ENCODE data around the gene MDM2.

The MDM2 gene

DNA sequence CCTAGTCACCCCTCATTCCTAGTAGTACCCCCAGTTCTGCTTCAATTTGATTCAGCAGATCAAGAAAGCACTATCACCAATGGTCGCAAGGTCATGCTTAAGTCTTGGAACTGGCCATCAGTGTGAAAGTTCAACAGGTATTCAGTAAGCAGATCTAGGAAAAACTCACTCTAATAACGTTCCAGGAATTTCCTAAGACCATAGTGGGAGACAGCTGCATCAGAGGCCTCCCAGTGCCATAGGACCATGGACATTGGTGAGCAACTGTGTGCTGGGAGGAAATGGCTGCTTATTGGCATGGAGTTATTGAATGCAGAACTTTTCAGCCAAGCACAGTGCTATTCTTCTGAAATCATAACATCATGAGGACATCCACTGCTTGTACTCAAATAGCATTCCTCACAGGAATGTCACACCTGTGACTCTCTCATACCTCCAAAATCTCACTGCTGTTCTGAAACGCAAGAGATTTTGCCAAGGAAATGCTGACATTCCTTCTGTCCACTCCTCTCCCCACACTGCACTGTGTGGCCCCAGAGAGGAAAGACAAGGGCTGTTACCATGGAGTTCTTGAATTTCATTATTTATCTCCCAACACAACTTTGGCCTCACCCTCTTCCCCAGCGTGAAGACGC is 30.9 kb upstream of the MDM2 start:
- Histone ChIP-seq H3K9me3 (replicated peaks; ENCODE audit: insufficient read depth, low read length) (no peaks in the 10 kb centered on the region), H3K79me2 (ENCODE audit: low read length) (no peaks in the 10 kb centered on the region), H3K36me3 (replicated peaks; ENCODE audit: insufficient read depth, low read length) (no peaks in the 10 kb centered on the region), H3K9me2 (replicated peaks; ENCODE audit: insufficient read depth, low read length) (no peaks in the 10 kb centered on the region), H3F3A (ENCODE audit: insufficient read depth, low read length) (peaks cover 18% of the 10 kb centered on the region), H4K20me1 (ENCODE audit: insufficient read depth, low read length) (no peaks in the 10 kb centered on the region), H3K4me1 (ENCODE audit: low read length) (peaks cover 19% of the 10 kb centered on the region), H3K27me3 (replicated peaks; ENCODE audit: insufficient read depth, low read length) (no peaks in the 10 kb centered on the region), H3K4me3 (ENCODE audit: low read length) (no peak overlapping the region), H3K9ac (ENCODE audit: low read length) (no peak overlapping the region), H3K27ac (ENCODE audit: low read length) (no peak overlapping the region), H2AFZ (ENCODE audit: low read length) (no peak overlapping the region), H3K4me2 (ENCODE audit: low read depth, low read length) (no peak overlapping the region)
- TF ChIP-seq, protein P1, sequence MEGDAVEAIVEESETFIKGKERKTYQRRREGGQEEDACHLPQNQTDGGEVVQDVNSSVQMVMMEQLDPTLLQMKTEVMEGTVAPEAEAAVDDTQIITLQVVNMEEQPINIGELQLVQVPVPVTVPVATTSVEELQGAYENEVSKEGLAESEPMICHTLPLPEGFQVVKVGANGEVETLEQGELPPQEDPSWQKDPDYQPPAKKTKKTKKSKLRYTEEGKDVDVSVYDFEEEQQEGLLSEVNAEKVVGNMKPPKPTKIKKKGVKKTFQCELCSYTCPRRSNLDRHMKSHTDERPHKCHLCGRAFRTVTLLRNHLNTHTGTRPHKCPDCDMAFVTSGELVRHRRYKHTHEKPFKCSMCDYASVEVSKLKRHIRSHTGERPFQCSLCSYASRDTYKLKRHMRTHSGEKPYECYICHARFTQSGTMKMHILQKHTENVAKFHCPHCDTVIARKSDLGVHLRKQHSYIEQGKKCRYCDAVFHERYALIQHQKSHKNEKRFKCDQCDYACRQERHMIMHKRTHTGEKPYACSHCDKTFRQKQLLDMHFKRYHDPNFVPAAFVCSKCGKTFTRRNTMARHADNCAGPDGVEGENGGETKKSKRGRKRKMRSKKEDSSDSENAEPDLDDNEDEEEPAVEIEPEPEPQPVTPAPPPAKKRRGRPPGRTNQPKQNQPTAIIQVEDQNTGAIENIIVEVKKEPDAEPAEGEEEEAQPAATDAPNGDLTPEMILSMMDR (IDR thresholded peaks at IDR 0.05; ENCODE audit: low read length), result no peak
- no peak for TF ChIP-seq EZH2 (optimal IDR thresholded peaks at IDR 0.05; ENCODE audit: low read depth, low read length)
- TF ChIP-seq EZH2phosphoT487 (IDR thresholded peaks at IDR 0.05; ENCODE audit: low read length), result no peak
- DNase-seq, result no peak

DNA sequence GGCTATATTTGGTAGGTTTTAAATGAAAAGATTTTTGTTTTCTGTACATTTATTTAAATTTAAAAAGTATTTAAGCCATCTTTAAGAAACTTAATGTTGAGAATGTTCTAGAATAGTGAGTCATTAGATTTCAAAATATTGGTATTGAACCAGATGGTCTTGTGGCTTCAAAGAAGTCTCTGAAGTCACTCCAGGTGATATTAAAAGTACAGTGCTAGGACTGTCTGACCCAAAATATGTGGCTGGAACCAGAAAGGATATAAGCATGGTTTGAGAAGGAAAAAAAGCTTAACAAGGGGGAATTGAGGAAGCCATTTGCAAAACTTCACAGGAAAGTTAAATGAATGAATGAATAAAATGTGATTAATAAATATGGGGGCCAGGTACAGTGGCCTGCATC is 28.7 kb upstream of the MDM2 start:
- no peak for TF ChIP-seq EZH2 (optimal IDR thresholded peaks at IDR 0.05; ENCODE audit: low read depth, low read length)
- TF ChIP-seq, protein P1 (IDR thresholded peaks at IDR 0.05; ENCODE audit: low read length), result no peak
- no peak for TF ChIP-seq EZH2phosphoT487 (IDR thresholded peaks at IDR 0.05; ENCODE audit: low read length)
- H3K4me2 ChIP-seq (ENCODE audit: low read depth, low read length), result no peak overlapping the region
- DNase-seq, result no peak

DNA sequence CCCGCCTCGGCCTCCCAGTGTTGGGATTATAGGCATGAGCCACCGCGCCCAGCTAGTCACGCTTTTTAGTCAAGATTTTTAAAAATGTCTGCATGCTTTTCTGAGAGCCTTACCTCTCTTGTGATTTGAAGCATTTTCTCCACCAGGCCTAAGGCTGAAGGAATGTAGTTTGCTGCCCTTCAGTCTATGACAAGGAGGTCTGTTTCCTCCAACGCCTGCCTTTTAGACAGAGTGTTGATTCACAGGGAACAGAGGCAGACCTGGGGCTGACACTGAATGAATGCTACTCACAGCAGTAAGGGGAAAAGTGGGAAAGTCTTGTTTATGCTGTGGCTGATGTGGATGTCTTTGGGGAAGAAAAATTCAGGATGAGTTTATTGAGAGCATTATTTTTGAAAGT is 27.2 kb upstream of the MDM2 start:
- no peak overlapping the region for H3K4me3 ChIP-seq (ENCODE audit: low read length)
- no peaks in the 10 kb centered on the region for H3F3A ChIP-seq (ENCODE audit: insufficient read depth, low read length)
- no peak for DNase-seq
- H4K20me1 ChIP-seq (ENCODE audit: insufficient read depth, low read length), result no peaks in the 10 kb centered on the region
- no peaks in the 10 kb centered on the region for H3K79me2 ChIP-seq (ENCODE audit: low read length)
- H3K4me1 ChIP-seq (ENCODE audit: low read length), result no peaks in the 10 kb centered on the region
- no peak overlapping the region for H3K27ac ChIP-seq (ENCODE audit: low read length)
- H3K9me2 ChIP-seq (replicated peaks; ENCODE audit: insufficient read depth, low read length), result no peaks in the 10 kb centered on the region
- H3K9me3 ChIP-seq (replicated peaks; ENCODE audit: insufficient read depth, low read length), result no peaks in the 10 kb centered on the region
- H3K27me3 ChIP-seq (replicated peaks; ENCODE audit: insufficient read depth, low read length), result no peaks in the 10 kb centered on the region
- H3K4me2 ChIP-seq (ENCODE audit: low read depth, low read length), result no peak overlapping the region
- H3K9ac ChIP-seq (ENCODE audit: low read length), result no peak overlapping the region
- no peaks in the 10 kb centered on the region for H3K36me3 ChIP-seq (replicated peaks; ENCODE audit: insufficient read depth, low read length)
- no peak for TF ChIP-seq EZH2phosphoT487 (IDR thresholded peaks at IDR 0.05; ENCODE audit: low read length)
- no peak for TF ChIP-seq EZH2 (optimal IDR thresholded peaks at IDR 0.05; ENCODE audit: low read depth, low read length)
- TF ChIP-seq, protein P1 (IDR thresholded peaks at IDR 0.05; ENCODE audit: low read length), result no peak
- H2AFZ ChIP-seq (ENCODE audit: low read length), result no peak overlapping the region

More for the DNA sequence above, 28.7 kb upstream of the MDM2 start:
- Histone ChIP-seq H3K27me3 (replicated peaks; ENCODE audit: insufficient read depth, low read length) (no peaks in the 10 kb centered on the region), H4K20me1 (ENCODE audit: insufficient read depth, low read length) (no peaks in the 10 kb centered on the region), H3K36me3 (replicated peaks; ENCODE audit: insufficient read depth, low read length) (no peaks in the 10 kb centered on the region), H3F3A (ENCODE audit: insufficient read depth, low read length) (no peaks in the 10 kb centered on the region), H3K9me3 (replicated peaks; ENCODE audit: insufficient read depth, low read length) (no peaks in the 10 kb centered on the region), H3K27ac (ENCODE audit: low read length) (no peak overlapping the region), H3K4me1 (ENCODE audit: low read length) (no peaks in the 10 kb centered on the region), H3K9ac (ENCODE audit: low read length) (no peak overlapping the region), H2AFZ (ENCODE audit: low read length) (no peak overlapping the region), H3K4me3 (ENCODE audit: low read length) (no peak overlapping the region), H3K9me2 (replicated peaks; ENCODE audit: insufficient read depth, low read length) (no peaks in the 10 kb centered on the region), H3K79me2 (ENCODE audit: low read length) (no peaks in the 10 kb centered on the region)
